GM19438 (cell line): ENCODE measurements around the gene POU3F3.

ENCODE experiments used
- ATAC-seq: cut with Tn5 transposase; IDR thresholded peaks from one replicate; pipeline ENCODE4 v1.9.1; 2021; ENCODE audit warnings: low read depth; ENCODE audit not compliant: unreplicated experiment

POU3F3 gene

DNA sequence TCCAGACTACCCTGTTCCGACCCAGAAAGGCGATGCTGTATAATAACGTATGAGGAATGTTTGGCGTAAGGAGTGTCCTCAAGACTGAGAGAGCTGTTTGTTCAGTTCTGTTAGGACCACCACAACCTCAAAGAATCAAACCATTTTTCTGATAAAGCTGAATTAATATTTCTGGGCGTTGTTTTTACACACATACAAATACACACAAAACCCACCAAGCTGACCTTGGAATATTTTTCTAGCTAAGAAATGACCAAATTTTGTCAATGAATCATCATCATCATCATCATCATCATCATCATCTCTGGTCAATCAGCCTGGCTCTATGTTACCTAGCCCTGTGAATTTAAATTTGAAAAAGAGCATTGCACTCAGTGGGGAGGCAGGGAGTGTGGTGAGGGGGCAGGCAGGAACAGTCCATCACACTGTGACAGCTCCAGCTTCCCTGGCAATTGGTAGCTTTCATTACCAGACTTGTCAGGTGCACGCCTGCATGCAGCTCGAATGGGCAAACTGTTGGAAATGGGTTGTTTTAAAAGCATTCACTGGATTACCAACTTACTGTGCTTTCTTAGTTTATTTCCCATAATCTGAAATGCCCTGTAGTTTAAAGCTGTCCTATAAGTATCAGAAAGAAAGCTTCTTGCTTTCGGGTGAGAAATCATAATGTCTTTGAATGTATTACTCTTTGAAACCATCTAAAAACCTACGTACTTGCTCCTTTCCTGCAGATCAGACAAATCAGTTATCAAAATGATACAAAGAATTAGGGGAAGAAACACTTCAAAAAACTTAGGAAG, 6.9 kb upstream of the POU3F3 start:
- ATAC-seq, result no peak

DNA sequence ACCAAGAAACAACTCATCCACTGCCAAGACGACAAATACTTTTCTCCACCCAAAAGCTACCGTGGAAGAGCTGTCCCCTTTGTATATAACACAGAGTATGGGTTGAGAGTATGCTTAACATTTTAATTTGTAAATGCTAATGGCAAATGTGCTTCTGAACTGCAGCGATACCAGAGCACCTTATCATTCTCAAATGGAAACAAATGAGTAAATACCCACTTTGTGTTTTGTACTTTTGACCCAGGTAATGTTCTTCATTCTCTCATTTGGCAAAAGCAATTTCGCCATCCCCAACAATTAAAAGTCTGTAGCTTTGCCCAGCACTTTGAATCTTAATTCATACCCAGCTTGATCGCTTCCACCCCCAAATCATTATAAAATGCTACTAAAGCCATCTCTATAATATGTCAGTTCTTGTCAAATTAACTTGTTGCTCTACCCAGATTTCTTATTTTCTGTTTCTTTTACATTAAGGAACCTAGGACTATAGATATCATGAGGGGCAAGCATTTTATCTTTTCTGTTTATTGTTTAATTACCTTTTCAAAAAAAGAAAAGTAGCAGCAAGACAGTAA, 6.2 kb upstream of the POU3F3 start:
- no peak for ATAC-seq

GRCh38 chr2:104848526-104848925, 5.4 kb upstream of the POU3F3 start:
- no peak for ATAC-seq

- ATAC-seq, result no peak
Observed at GRCh38 chr2:104849101-104849500, 4.8 kb upstream of the POU3F3 start.

GRCh38 chr2:104849618-104850141, 4.2 kb upstream of the POU3F3 start:
- no peak for ATAC-seq

DNA sequence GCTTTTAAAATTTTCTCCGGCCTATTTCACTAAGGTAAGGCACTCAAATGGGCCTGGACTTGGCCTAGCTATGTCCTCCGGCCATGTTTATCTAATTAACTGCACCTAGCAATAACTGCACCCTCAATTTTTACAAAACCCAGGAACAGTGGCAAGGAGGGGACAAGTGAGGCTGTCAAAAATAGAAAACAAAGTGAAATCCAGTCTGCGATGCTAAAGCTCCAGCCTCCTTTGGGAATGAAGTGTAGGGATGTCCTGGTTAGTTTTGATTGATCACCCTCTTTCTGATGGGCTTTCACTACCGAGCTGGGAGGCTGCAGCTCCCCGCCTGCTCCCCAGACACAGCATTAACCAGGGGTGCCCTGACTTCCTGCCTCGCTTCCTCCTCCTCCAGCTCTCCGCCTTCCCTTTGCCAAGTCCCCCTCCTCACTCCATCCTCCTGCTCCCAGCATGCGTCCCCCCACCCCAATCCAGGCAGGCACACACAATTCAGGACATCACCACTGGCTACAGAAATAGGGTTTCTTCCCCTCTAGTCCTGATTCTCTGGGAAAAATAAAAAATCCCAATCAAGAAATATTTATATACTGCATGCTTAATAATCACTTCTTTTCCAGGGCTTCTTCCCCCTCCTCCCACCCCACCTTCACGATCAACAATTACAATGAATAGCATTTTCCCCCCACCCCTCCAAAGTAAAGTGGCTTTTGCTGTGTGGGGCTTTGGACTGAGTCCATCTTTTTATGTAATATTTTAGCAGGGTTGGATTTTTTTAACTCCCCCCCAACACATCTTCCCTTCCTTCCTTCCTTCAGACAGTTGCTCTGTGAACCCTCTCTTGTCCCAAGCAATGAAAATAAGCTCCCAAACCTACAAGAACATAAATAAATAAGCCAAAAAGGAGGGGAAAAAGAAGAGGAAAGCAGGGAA, 3.3 kb upstream of the POU3F3 start:
- no peak for ATAC-seq

DNA sequence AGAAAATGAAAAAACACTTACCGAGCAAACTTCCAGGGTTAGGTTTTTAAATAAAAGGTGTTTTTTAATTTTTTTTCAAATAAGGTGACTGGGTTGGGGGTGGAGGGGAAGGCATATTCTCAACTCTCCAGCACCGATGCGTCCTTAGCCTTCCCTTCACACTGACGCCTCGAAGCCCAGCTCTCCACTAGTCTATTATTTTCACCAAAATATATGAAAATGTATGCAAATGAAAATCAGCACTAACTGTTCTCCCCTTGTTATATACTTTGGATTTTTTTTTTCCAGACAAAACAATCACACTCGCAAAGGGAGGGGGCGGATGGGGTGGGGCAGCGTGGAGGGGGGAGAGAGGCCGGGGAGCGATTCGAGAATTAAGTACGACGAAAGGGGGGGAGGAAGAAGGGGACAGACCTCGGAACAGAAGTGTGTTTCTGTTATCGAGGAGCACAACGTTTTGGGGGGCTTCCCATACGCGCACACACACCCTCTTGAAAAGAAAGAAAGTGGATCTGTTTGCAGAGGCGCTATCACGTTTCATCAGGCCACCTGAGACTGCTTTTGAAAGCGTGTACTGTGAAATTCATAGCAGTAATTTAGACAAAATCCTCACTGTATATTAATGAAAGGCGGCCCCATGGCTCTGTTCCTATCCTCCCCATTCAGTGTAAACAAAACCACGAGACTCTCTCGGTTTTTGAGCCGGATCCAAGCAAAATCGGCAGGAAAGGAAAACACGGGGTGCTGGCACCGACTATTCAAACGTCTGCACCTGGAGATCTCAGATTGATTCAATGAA, 2.4 kb upstream of the POU3F3 start:
- ATAC-seq, result no peak

DNA sequence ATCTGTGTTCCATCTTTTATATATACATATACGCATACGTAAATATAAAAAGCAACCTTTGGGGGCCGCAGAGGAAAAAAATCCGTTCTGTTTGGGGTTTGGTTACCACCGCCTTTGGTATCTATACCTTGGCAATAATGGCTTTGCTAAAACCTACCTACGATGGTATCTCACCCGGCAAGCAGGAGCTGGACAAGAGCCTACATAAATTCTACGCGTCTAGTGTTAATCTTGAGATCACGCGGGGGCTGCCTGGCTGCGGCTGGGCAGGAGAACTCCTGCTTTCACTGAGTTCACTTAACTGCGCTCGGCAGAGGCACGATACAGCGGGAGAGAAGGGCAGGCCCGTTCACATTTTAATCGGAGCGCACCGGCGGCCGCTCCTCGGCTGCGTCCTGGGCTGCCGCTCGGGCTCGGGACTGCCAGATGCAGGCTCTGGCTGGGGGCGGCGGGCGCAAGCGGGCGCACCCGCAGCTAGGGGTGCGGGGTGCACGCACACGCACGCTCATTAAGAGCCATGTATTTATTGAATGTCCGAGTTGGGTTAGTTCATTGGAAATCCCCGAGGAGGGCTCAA, 1.7 kb upstream of the POU3F3 start:
- no peak for ATAC-seq

DNA sequence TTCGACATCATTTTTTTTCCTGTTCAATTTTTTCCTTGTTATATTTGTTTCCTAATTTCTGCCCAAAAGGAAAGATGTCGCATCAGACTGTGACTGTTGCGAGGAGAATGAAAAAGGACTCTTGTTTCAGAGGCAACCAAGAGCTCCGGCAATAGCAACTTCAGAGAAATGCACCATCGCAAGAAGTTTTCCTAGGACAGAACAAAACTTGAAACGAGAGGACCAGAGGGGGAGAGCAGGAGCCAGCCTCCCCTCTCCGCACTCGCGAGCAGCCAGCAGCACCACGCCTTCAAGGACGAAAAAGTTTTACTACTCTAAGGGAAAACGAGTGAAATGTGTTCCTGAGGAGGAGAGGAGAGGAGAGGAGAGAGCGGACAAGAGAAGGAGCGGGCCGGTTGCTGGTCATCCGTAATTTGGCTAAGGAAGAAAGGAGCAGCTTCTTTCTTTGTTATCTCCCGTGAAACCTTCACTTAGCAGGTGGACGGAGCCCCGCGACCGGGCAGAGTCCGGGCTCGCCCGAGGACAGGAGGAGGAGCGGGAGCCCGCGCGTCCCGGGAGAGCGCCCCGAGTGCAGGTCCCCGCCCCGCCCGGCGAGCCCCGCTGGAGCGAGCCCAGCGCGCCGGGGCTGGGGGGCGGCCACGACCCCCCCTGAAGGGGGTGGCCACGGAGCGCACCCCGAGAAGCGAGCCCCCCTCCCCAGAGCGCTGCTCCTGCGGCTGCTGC, 744 bp downstream of the POU3F3 start:
- no peak for ATAC-seq

DNA sequence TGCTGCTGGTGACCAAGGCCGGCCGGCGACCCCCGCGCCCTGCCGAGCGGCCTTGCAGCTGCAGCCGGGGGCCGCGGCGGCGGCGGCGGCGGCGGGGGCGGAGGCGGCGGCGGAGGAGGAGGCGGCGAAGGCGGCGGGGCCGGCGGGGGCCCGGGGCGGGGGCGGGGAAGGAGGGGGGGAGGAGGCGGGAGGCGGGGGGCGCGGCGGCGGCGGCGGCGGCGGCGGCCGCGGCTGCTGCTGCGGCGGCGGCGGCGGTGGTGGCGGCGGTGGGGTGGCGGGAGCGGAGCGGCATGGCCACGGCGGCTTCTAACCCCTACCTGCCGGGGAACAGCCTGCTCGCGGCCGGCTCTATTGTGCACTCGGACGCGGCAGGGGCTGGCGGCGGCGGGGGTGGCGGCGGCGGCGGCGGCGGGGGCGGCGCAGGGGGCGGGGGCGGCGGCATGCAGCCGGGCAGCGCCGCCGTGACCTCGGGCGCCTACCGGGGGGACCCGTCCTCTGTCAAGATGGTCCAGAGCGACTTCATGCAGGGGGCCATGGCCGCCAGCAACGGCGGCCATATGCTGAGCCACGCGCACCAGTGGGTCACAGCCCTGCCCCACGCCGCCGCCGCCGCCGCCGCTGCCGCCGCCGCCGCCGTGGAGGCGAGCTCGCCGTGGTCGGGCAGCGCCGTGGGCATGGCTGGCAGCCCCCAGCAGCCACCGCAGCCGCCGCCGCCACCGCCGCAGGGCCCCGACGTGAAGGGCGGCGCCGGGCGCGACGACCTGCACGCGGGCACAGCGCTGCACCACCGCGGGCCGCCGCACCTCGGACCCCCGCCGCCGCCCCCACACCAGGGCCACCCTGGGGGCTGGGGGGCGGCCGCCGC, 1.5 kb downstream of the POU3F3 start:
- ATAC-seq, result no peak

GRCh38 chr2:104856086-104856972, 2.4 kb downstream of the POU3F3 start:
- no peak for ATAC-seq

DNA sequence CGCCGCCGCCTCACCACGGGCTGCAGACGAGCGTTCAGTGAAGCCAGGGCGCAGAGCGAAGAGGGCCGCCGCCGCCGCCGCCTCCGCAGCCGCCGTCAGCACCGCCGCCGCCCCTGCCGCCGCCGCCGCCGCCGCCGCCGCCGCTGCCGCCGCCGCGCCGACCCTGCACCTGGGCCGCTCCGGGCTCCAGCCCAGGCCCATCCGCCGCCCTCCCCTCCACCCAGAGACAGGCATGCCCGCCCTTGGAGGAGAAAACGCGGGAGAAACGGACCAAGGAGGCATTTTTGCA, 3.0 kb downstream of the POU3F3 start:
- no peak for ATAC-seq

DNA sequence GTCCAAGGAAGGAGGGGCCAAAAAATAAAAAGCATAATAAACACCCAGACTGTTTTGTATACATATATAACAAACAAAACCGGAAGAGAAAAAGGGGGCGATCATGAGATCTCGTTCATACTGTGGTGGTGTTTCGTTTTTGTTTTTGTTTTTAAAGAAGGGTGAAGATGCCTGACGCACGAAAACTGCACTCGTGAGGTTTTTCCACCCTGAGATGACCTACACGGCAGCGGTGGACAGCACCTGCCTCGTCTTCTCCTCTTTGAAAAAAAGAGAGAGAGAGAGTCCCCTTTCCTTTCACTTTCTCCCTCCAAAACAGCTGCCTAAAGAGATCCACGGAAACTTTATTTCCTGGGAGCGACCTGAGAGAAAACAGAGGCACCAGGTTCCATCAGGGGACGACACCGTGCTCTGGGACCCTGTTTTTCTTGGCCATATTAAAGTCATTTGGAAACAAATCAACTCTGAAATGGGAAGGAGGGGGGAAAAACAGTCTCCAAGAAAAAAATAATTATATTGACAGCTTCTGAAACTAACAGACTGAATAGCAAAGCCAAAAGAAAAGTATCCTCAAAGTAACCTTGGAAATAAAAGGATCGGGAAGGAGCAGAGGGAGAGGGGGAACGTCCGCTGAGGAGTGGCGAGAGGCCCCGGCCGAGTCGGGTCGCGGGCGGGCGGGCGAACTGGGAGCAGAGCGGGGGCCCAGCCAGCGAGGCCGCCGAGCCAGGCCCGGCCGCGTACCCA, 3.5 kb downstream of the POU3F3 start:
- ATAC-seq, result no peak

DNA sequence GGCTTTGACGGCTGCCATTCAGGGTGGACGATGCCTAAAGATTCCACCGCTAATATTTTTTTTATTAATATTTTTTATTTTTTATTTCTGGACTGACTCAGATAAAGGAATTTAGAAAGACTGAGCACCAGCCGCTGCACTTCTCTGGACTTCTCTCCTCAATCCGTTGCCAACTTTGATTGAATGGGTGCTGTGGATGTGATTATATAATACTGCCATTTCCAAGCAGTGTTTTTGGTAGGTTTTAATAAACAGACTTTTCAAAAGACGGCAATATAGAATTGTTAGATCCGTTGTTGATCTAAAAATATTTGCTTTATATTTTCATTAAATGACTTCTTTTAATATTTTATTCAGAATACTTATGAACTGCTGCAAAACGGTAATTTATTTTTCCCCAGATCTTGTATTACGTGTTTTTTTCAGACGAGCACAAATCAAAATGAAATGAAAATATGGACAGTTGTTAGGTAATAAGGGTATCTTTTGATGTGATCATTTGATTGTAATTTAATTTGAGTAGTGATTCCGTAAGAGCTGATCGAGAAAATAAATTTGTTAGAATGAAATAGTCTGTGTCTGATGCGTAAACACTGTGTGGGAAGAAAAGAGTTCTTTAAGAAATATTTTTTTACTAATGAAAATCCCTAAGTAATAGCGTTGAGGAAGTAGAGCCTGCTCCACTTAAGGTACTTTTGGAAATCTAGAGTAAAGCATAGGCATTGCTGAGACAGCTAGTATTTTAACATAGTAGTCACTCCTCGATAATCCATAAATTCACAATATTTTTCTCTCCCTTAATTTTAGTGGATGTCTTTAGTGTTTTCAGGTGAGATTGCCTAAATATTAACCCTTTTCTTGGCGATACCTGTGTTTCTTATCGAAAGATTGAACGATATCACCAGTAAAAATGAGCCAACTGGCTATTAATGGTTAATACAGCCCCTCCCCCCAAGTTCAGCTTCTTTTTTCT, 4.4 kb downstream of the POU3F3 start:
- no peak for ATAC-seq

DNA sequence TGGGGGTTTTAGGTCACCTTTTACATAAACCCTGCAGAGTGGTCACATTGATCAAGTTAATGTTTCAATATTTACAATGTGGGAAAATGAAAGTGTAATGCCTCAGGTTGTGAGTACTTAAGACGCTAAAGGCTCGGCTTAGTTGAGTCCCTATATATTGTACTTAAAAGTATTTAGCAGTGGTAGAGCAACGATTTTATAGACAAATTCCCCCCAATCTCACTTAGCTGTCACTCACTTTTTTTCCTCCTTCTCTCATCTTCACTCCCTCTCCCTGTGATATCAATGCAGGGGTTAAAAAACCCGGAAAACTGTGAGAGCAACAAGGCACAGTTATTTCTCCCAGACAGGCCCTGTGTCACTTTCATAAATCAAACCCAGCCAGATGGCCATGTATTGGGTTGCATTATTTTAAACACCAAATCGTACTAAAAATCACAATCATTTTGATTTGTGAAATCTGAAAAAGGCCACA, 5.4 kb downstream of the POU3F3 start:
- no peak for ATAC-seq
